HG03045 (cell line): ENCODE results near the gene KCND2.

ENCODE experiments used
- ATAC-seq: cut with Tn5 transposase; IDR thresholded peaks from one replicate; pipeline ENCODE4 v1.9.1; 2021; ENCODE audit warnings: mild to moderate bottlenecking, moderate library complexity; ENCODE audit not compliant: unreplicated experiment

KCND2 gene

DNA sequence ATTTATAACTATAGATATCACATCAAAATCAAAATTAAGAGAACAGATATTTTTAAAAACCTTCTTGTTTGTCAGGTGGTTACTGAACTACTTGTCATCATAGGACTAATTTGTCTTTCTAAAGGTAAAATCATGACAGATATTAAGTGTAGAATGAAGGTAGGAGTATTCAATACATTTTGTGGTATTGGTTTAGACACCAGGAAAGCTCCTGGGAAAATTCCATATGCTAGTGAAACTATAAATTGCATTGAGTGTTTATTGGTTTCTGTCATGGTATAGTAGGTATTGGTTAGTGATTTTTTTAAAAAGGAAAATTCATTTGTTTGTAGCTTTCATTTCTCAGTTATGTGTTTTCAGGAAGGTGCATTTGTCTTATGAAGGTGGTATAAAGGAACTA is 132.7 kb downstream of the KCND2 start:
- ATAC-seq: no peak

- ATAC-seq: no peak
These were observed 134.0 kb downstream of the KCND2 start for GRCh38 chr7:120407010-120407409.

DNA sequence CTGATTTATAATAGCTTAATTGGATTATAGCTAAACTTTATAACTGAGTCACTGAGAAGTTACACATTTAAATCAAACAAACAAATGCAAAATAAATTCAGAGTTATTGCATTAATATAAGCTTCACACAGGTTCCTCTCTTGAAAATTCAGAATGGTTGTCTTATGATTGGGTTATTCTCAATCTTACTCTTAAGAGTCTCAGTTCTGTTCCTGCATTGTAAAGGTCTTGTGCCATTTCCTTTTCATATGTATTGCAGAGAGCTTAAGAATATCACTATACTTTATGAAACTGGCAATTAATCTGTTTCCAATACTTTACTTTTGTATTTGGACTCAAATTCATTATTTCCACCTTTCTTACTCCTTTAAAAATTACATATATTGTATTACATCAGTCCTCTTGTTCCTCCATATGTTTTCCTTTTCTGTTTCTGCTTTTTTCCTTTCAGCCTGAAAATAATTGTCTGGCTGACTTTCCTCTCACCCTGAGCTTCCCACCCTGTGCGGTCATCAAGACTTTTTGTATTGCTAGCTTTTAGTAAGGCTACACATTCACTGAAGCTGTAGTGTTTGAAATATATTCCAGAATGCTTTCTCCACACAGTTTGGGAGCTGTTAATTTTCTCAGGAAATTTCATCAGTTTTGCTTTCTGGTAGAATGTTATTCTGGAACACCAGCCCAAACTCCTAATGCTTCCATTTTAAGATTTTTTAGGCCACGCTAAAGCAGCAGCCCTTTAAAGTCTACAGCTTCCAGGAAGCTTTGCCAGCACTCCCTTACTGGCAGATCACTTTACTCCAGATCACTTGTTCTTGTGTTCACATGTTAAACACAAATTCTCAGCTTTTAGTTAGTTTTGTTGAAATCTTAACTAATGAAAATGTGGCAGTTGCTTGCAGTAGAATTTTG is 139.4 kb downstream of the KCND2 start:
- peak; percentile 83 for ATAC-seq

DNA sequence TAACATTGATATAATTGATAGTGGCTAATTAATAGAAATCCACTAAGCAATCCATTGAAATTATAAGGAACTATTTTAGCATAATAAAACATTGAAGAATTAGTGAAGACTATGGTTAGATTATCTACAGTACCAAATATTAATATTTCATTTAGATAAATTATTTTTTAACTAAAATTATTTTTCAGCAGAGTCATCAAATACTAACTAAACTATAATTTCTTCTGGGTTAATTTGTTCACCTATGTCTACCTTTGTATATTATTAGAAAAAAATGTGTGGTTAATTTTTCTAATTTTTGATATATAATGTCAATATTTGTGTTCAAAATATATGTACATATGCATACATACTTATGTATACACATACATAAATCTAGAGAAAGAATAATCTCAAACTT is 140.2 kb downstream of the KCND2 start:
- no peak for ATAC-seq

GRCh38 chr7:120417244-120417979 is 144.4 kb downstream of the KCND2 start:
- ATAC-seq: no peak

DNA sequence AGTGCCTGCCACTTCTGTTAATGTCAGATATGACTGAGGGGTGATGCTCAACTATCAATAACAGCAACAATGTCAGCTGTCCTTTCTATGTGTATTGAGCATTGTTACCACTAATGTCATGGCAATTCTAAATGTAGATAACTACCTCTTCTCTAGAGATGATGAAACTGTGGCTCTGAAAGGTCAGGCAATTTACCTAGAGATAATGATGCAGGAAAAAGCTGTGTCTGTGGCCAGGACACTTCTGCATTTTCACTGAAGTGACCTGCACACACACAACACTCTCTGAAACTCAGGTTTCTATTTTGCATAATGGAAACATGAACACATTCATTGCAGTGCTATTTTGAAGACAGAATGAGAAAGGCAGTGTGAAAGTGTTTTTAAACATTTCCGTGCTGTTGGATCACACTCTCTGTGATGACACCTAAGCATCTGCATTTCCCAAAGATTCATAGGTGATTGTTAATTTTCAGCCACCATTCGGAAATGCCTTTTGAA is 148.2 kb downstream of the KCND2 start:
- peak; percentile 97 for ATAC-seq

DNA sequence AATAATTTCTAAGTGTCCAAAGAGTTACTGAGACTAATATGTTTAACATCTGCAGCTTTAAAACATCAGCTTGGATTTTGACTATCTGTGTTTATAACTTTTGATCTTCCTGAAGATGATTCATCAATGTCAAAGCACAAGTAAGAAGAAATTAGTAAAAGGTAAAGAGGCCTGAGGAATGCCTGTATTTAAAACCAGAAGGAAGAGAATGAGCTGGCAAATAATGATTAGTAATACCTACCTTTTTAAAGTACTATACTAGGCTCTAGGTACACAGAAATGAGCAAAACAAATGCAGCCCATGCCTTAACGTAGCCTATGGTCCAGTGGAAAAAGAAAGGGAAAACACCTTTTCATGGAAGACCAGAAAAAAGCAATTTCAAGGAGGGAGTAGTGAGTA is 158.0 kb downstream of the KCND2 start:
- ATAC-seq: no peak

DNA sequence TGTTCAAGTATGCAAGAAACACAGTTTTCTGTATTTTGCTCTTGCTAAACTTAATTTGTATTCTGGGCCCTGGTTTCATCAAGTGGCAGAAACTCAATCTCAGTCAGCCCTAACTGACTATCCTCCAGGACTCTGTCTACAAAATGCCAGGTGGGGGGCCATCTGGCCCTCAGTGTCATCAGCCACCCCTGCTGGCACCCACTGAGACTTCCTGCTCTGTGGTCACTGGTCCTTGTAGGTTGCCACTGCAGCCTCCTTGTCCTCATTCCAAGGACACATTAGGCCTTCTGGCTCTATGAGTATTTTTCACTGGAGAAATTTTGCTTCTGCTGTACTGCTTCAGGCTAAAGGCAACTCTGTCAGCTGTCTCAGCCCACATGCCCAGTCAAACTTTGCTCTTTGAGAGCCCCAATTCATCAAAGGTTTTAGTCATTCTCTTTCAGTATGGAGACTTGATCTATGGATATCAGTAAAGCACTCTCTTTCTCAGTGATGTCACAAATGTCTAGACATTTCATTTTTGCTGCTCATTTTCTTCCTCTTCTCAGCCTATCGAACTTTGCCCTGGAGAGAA is 163.6 kb downstream of the KCND2 start:
- ATAC-seq: no peak

- ATAC-seq: peak; percentile 87
These were observed 168.9 kb downstream of the KCND2 start for GRCh38 chr7:120441850-120442249.

GRCh38 chr7:120442838-120443237 is 169.9 kb downstream of the KCND2 start:
- peak; percentile 57 for ATAC-seq

GRCh38 chr7:120444650-120445049 is 171.7 kb downstream of the KCND2 start:
- ATAC-seq: no peak

DNA sequence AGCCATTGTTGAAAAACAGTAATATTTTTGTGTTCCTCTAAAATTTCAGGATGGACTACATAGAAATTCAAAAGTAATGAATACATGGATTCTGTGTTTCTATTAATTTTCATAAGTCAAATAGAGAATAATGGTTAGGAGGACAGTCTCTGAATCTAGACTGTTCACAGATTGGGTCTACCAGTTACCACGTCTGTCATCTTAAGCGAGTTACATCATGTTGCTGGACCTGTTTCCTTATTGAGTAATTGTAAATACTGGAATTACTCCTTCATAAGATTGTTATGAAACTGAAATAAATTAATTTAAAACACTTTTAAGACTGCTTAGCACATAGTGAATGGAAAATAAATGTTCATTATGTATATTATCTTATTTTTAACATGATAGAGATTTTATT is 172.3 kb downstream of the KCND2 start:
- no peak for ATAC-seq

GRCh38 chr7:120452665-120453064 is 179.7 kb downstream of the KCND2 start:
- ATAC-seq: no peak

DNA sequence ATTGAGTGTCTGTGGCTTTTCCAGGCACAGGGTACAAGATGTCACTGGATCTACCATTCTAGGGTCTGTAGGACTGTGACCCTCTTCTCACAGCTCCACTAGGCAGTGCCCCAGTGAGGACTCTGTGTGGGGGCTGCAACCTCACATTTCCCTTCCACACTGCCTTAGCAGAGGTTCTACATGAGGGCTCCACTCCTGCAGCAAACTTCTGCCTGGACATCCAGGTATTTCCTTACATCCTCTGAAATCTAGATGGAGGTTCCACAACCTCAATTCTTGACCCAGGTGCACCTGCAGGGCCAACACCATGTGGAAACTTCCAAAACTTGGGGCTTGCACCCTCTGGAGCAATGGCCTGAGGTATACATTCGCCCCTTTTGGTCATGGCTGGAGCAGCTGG is 183.7 kb downstream of the KCND2 start:
- no peak for ATAC-seq

DNA sequence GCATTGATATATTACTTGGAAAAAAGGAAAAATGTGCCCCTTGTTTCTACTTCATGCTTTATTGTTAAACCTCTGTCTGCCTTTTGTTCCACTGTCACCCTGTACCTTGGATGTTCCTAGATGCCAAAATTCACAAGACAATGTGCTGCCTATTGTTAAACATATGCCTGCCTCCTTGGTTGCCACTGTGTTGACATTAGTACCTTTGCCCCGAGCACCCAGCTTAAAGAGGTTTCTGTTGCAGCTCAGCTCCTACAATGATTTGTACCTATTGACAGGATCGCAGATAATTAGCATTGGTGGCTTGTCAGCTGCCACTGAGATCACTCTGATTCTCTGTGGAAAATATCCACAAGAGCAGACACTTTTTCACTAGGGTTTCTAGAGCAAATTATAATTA is 188.0 kb downstream of the KCND2 start:
- no peak for ATAC-seq

DNA sequence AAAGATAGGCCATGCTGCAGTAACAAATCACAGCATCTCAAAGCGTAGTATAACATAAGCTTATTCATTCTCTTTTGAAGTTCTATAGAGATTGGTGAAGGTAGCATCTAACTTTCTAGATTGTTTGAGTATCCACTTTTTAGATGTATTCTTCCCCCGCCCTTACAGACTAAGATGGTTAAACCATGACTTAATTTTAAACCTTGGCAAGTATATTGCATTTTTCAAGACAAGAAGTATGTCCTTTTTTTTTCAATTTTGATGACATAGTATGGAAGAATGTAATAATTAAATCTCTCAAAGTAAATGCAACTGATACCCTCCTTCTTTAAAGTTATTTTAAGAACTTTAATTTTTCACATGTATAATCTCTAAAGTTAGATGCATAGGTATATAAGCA is 190.0 kb downstream of the KCND2 start:
- ATAC-seq: no peak

GRCh38 chr7:120464104-120464503 is 191.1 kb downstream of the KCND2 start:
- ATAC-seq: no peak

DNA sequence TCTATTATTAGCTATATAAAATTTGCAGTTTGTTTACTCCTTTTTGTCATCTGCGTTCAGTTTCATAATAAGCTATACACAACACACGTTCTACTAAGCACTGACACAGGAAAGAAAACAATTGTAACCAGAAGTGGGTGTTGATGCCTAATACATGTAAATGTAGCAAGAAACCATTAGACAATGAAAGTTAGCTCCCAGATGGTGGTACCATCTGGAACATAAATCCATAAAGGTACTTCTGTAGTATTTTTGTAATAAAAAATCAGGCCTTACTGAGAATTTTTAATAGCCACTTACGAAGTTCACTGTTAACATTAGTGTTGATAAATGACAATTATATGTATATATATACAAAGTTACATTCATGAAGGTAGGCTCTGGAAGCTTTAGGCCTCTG is 194.7 kb downstream of the KCND2 start:
- ATAC-seq: no peak

- no peak for ATAC-seq
These were observed 195.6 kb downstream of the KCND2 start for GRCh38 chr7:120468611-120469010.

GRCh38 chr7:120472892-120473291 is 199.9 kb downstream of the KCND2 start:
- ATAC-seq: no peak

DNA sequence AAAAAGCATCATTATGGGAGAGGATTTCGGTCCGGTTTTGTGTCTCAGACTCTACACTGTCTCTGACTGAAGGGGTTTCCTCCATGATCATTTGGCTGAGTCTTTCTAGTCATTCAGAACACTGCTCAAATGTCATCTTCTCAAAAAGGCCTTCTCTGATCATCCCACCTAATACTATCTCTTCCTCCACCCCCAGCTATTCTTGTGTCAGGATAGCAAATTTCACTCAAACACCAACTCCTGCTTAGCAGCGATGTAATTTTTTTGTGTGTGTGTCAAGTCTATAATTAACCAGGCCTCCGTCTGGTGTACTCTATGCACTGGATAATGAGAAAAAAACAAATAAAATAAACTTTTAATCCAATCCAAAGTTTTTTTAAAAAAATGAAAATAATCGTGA is 200.4 kb downstream of the KCND2 start:
- no peak for ATAC-seq

DNA sequence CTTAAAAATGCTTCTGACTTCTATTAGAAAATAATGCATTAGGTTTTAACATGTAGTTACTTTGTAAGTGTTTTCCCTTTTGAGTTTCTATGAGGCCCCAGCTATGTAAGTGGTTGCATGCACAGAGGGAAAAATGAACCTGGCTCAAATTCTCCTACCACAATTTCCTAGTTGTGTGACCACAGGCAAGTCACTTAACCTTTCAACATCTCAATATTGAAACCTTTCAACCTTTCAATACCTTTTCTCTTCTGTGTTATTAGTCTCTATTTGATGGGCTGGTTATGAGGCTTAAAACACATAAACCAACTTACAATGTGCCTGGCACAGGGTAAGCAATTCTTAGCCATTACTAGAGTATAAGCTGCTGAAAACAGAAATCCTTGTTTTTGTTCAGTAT is 203.0 kb downstream of the KCND2 start:
- ATAC-seq: peak; percentile 79
